Measurements from ENCODE around the gene CHRM5.

Gene CHRM5

GRCh38 chr15:34059476-34059875 is 91.2 kb downstream of the CHRM5 start:
- no peaks in the 10 kb centered on the region; the same call in 1 of the 2 replicates for H3K9me3 ChIP-seq (ENCODE audit: control insufficient read depth, insufficient read depth, low read depth, low read length)
- H3K27me3 ChIP-seq (ENCODE audit: control insufficient read depth, insufficient read depth, low read length) = no peaks in the 10 kb centered on the region
- H3K27ac ChIP-seq (ENCODE audit: low read depth, low read length) = no peak overlapping the region
- no peak overlapping the region for H3K4me3 ChIP-seq (ENCODE audit: low read depth, low read length)
- no peaks in the 10 kb centered on the region for H3K36me3 ChIP-seq (ENCODE audit: control insufficient read depth, insufficient read depth, low read length)
- no peak overlapping the region for H3K9ac ChIP-seq (ENCODE audit: low read length)
- H3K4me1 ChIP-seq (ENCODE audit: control insufficient read depth, insufficient read depth, low read length) = no peaks in the 10 kb centered on the region

DNA sequence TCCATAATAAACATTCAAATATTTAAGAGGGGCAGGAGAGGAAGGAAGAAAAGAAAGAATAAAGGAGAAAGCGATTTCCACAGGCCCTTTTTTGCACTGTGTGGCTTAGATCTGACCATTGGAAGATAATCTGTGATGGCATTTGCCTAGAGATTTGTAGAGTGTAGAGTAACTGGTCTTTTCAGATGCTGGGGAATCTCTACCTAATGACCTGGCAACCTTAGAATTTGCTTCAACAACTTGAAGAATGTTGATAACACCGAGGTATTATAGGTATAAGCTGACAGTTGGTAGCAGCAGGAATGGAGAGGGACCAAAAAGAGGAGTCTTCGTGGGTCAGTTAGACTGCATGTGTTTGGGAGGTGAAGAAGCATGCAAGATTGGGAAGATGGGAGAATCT is 91.6 kb downstream of the CHRM5 start:
- Histone ChIP-seq H3K36me3 (ENCODE audit: control insufficient read depth, insufficient read depth, low read length) (no peaks in the 10 kb centered on the region), H3K4me1 (ENCODE audit: control insufficient read depth, insufficient read depth, low read length) (no peaks in the 10 kb centered on the region), H3K9me3 (ENCODE audit: control insufficient read depth, insufficient read depth, low read depth, low read length) (no peaks in the 10 kb centered on the region), H3K27ac (ENCODE audit: low read depth, low read length) (no peak overlapping the region), H3K27me3 (ENCODE audit: control insufficient read depth, insufficient read depth, low read length) (no peaks in the 10 kb centered on the region), H3K9ac (ENCODE audit: low read length) (no peak overlapping the region), H3K4me3 (ENCODE audit: low read depth, low read length) (no peak overlapping the region)

DNA sequence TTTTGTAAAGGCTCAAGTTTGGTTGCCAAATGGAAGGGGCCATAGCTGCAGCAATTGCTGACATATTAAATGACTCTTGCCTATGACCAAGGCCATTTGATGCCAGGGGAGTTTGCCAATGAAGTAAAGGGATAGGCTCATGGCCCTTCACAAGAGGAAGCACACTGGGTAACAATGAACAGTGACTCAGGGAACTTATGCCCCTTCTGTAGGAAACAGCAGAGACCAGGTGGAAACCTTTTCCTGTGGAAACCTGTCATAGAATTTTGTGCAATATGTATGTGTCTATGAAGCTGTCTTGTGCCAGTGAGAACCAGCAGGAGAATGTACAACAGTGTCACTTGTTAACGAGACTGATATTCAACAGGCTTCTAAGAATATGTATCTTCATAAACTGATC is 96.1 kb downstream of the CHRM5 start:
- Histone ChIP-seq H3K4me3 (ENCODE audit: low read depth, low read length) (no peak overlapping the region), H3K9ac (ENCODE audit: low read length) (no peak overlapping the region), H3K4me1 (ENCODE audit: control insufficient read depth, insufficient read depth, low read length) (no peaks in the 10 kb centered on the region), H3K27me3 (ENCODE audit: control insufficient read depth, insufficient read depth, low read length) (no peaks in the 10 kb centered on the region), H3K27ac (ENCODE audit: low read depth, low read length) (no peak overlapping the region), H3K9me3 (ENCODE audit: control insufficient read depth, insufficient read depth, low read depth, low read length) (no peaks in the 10 kb centered on the region), H3K36me3 (ENCODE audit: control insufficient read depth, insufficient read depth, low read length) (no peaks in the 10 kb centered on the region)

DNA sequence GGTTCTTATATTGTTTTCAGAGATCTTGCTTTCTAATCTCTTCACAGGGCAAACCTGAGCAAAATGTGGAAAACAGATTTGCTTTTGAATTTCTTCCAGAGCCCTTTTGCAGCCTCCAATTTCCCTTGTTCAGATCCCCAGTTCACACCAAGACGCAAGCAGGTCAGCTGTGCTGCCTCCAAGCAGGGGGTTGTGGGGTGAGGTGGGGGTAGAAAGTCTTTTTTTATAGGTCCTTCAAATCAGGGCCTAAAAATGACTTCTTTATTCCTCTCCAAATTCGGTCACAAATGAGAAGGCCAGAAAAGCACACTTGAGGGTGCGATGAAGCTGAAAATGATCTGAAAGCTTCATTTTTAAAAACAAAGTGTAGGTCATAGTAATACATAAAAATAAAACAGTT is 97.0 kb downstream of the CHRM5 start:
- no peaks in the 10 kb centered on the region for H3K4me1 ChIP-seq (ENCODE audit: control insufficient read depth, insufficient read depth, low read length)
- no peak overlapping the region for H3K27ac ChIP-seq (ENCODE audit: low read depth, low read length)
- no peaks in the 10 kb centered on the region for H3K9me3 ChIP-seq (ENCODE audit: control insufficient read depth, insufficient read depth, low read depth, low read length)
- no peaks in the 10 kb centered on the region for H3K36me3 ChIP-seq (ENCODE audit: control insufficient read depth, insufficient read depth, low read length)
- no peak overlapping the region for H3K9ac ChIP-seq (ENCODE audit: low read length)
- no peaks in the 10 kb centered on the region for H3K27me3 ChIP-seq (ENCODE audit: control insufficient read depth, insufficient read depth, low read length)
- H3K4me3 ChIP-seq (ENCODE audit: low read depth, low read length) = no peak overlapping the region

GRCh38 chr15:34065941-34066340 is 97.6 kb downstream of the CHRM5 start:
- Histone ChIP-seq H3K27ac (ENCODE audit: low read depth, low read length) (no peak overlapping the region), H3K4me1 (ENCODE audit: control insufficient read depth, insufficient read depth, low read length) (no peaks in the 10 kb centered on the region), H3K36me3 (ENCODE audit: control insufficient read depth, insufficient read depth, low read length) (no peaks in the 10 kb centered on the region), H3K4me3 (ENCODE audit: low read depth, low read length) (no peak overlapping the region), H3K27me3 (ENCODE audit: control insufficient read depth, insufficient read depth, low read length) (no peaks in the 10 kb centered on the region), H3K9ac (ENCODE audit: low read length) (no peak overlapping the region), H3K9me3 (ENCODE audit: control insufficient read depth, insufficient read depth, low read depth, low read length) (no peaks in the 10 kb centered on the region)

DNA sequence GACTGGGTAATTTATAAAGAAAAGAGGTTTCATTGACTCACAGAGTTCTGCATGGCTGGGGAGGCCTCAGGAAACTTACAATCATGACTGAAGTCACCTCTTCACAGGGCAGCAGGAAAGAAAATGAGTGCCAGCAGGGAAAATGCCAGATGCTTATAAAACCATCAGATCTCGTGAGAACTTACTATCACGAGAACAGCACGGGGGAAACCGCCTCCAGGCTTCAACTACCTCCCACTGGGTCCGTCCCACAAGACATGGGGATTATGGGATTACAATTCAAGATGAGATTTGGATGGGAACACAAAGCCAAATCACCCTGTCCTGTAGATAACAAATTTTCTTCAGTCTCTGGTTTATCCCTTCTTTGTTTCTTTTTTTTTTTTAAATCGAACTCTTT is 101.7 kb downstream of the CHRM5 start:
- Histone ChIP-seq H3K9me3 (ENCODE audit: control insufficient read depth, insufficient read depth, low read depth, low read length) (no peaks in the 10 kb centered on the region), H3K36me3 (ENCODE audit: control insufficient read depth, insufficient read depth, low read length) (no peaks in the 10 kb centered on the region), H3K9ac (ENCODE audit: low read length) (no peak overlapping the region), H3K4me1 (ENCODE audit: control insufficient read depth, insufficient read depth, low read length) (no peaks in the 10 kb centered on the region), H3K4me3 (ENCODE audit: low read depth, low read length) (no peak overlapping the region), H3K27me3 (ENCODE audit: control insufficient read depth, insufficient read depth, low read length) (no peaks in the 10 kb centered on the region), H3K27ac (ENCODE audit: low read depth, low read length) (no peak overlapping the region)

GRCh38 chr15:34076785-34077184 is 108.5 kb downstream of the CHRM5 start:
- Histone ChIP-seq H3K4me1 (ENCODE audit: control insufficient read depth, insufficient read depth, low read length) (no peaks in the 10 kb centered on the region), H3K27me3 (ENCODE audit: control insufficient read depth, insufficient read depth, low read length) (no peaks in the 10 kb centered on the region), H3K36me3 (ENCODE audit: control insufficient read depth, insufficient read depth, low read length) (no peaks in the 10 kb centered on the region), H3K9me3 (ENCODE audit: control insufficient read depth, insufficient read depth, low read depth, low read length) (no peaks in the 10 kb centered on the region), H3K27ac (ENCODE audit: low read depth, low read length) (no peak overlapping the region), H3K4me3 (ENCODE audit: low read depth, low read length) (no peak overlapping the region), H3K9ac (ENCODE audit: low read length) (no peak overlapping the region)

GRCh38 chr15:34078900-34079299 is 110.6 kb downstream of the CHRM5 start:
- H3K9ac ChIP-seq (ENCODE audit: low read length) = no peak overlapping the region
- no peaks in the 10 kb centered on the region for H3K9me3 ChIP-seq (ENCODE audit: control insufficient read depth, insufficient read depth, low read depth, low read length)
- no peaks in the 10 kb centered on the region for H3K4me1 ChIP-seq (ENCODE audit: control insufficient read depth, insufficient read depth, low read length)
- H3K36me3 ChIP-seq (ENCODE audit: control insufficient read depth, insufficient read depth, low read length) = peaks cover under 1% of the 10 kb centered on the region
- no peaks in the 10 kb centered on the region for H3K27me3 ChIP-seq (ENCODE audit: control insufficient read depth, insufficient read depth, low read length)
- no peak overlapping the region for H3K27ac ChIP-seq (ENCODE audit: low read depth, low read length)
- H3K4me3 ChIP-seq (ENCODE audit: low read depth, low read length) = no peak overlapping the region

DNA sequence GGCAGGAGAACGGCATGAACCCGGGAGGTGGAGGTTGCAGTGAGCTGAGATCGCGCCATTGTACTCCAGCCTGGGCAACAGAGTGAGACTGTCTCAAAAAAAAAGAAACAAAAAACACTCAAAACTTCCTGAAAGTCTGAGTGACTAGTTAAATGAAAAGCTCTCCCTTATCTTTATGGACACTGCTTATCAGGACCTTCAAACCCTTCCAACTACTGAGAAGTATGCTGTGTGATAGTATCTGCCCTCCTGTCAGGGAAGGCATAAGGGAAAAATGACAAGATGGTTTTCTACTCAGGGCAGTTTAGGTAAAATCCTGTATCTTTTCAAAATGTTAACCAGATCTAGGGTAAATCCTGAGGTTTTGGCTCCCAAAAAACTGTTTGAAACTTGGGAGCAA is 111.6 kb downstream of the CHRM5 start:
- H3K9ac ChIP-seq (ENCODE audit: low read length) = no peak overlapping the region
- H3K27me3 ChIP-seq (ENCODE audit: control insufficient read depth, insufficient read depth, low read length) = no peaks in the 10 kb centered on the region
- peaks cover 7% of the 10 kb centered on the region for H3K36me3 ChIP-seq (ENCODE audit: control insufficient read depth, insufficient read depth, low read length)
- no peak overlapping the region for H3K4me3 ChIP-seq (ENCODE audit: low read depth, low read length)
- H3K4me1 ChIP-seq (ENCODE audit: control insufficient read depth, insufficient read depth, low read length) = no peaks in the 10 kb centered on the region
- no peak overlapping the region for H3K27ac ChIP-seq (ENCODE audit: low read depth, low read length)
- no peaks in the 10 kb centered on the region for H3K9me3 ChIP-seq (ENCODE audit: control insufficient read depth, insufficient read depth, low read depth, low read length)

- no peak overlapping the region for H3K27ac ChIP-seq (ENCODE audit: low read depth, low read length)
- H3K9me3 ChIP-seq (ENCODE audit: control insufficient read depth, insufficient read depth, low read depth, low read length) = no peaks in the 10 kb centered on the region
- H3K4me3 ChIP-seq (ENCODE audit: low read depth, low read length) = no peak overlapping the region
- peaks cover 27% of the 10 kb centered on the region for H3K36me3 ChIP-seq (ENCODE audit: control insufficient read depth, insufficient read depth, low read length)
- H3K4me1 ChIP-seq (ENCODE audit: control insufficient read depth, insufficient read depth, low read length) = no peaks in the 10 kb centered on the region
- H3K9ac ChIP-seq (ENCODE audit: low read length) = no peak overlapping the region
- H3K27me3 ChIP-seq (ENCODE audit: control insufficient read depth, insufficient read depth, low read length) = no peaks in the 10 kb centered on the region
Observed at GRCh38 chr15:34084086-34084485, 115.8 kb downstream of the CHRM5 start.

DNA sequence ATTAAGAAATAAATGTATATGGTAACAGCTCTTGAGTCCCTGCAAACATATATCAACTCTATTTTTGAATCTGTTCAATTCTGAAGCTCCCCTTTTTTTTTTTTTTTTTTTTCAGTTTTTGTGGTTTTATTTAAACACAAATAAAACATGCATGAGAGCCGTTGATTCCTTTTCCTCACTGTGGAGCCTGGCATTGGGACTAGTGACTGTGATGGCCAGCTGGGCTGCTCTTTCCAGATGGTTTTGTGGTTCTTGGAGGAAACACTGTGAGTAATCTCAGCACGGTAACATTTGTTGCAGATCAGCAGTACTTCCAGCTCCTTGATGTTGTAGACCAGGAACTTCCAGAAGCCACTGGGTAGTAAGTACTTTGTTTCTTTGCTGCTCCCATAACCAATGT is 117.4 kb downstream of the CHRM5 start:
- Histone ChIP-seq H3K4me1 (ENCODE audit: control insufficient read depth, insufficient read depth, low read length) (no peaks in the 10 kb centered on the region), H3K4me3 (ENCODE audit: low read depth, low read length) (no peak overlapping the region), H3K9me3 (ENCODE audit: control insufficient read depth, insufficient read depth, low read depth, low read length) (no peaks in the 10 kb centered on the region), H3K27me3 (ENCODE audit: control insufficient read depth, insufficient read depth, low read length) (no peaks in the 10 kb centered on the region), H3K36me3 (ENCODE audit: control insufficient read depth, insufficient read depth, low read length) (peaks cover 33% of the 10 kb centered on the region), H3K9ac (ENCODE audit: low read length) (no peak overlapping the region), H3K27ac (ENCODE audit: low read depth, low read length) (no peak overlapping the region)

DNA sequence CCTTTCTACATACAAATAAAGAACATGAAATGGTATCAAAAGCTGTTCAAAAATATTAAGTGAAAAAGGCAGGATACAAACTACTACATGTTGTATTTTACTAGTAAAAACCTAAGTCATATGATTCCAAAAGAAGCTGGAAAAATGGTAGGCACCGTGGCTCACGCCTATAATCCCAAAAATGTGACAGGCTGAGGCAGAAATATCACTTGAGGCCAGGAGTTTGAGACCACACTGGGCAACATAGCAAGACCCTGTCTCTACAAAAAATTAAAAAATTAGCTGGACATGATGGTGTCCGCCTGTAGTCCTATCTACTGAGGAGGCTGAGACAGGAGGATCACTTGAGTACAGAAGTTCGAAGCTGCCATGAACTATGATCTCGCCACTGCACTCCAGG is 131.6 kb downstream of the CHRM5 start:
- H3K27ac ChIP-seq (ENCODE audit: low read depth, low read length) = no peak overlapping the region
- no peaks in the 10 kb centered on the region for H3K27me3 ChIP-seq (ENCODE audit: control insufficient read depth, insufficient read depth, low read length)
- H3K9ac ChIP-seq (ENCODE audit: low read length) = no peak overlapping the region
- H3K4me3 ChIP-seq (ENCODE audit: low read depth, low read length) = no peak overlapping the region
- H3K4me1 ChIP-seq (ENCODE audit: control insufficient read depth, insufficient read depth, low read length) = no peaks in the 10 kb centered on the region
- peaks cover 10% of the 10 kb centered on the region for H3K36me3 ChIP-seq (ENCODE audit: control insufficient read depth, insufficient read depth, low read length)
- no peaks in the 10 kb centered on the region for H3K9me3 ChIP-seq (ENCODE audit: control insufficient read depth, insufficient read depth, low read depth, low read length)

All from HUES6 (cell line).